Loucy (cell line): ENCODE results near the gene DPH6.

Experiments
- EZH2phosphoT487 ChIP-seq: fragments of 200-600 bp; IDR thresholded peaks from 2 replicates; pipeline ENCODE4 v1.6.1; 2018; ENCODE audit warnings: antibody characterized with exemption, mild to moderate bottlenecking, moderate library complexity, borderline replicate concordance
- TF ChIP-seq, protein P1 (sequence below): fragments of 200-600 bp; sonication (generic); conservative IDR thresholded peaks from 2 replicates; pipeline ENCODE4 v1.5.1; 2014; ENCODE audit warnings: mild to moderate bottlenecking, antibody characterized with exemption, low read length

DNA sequence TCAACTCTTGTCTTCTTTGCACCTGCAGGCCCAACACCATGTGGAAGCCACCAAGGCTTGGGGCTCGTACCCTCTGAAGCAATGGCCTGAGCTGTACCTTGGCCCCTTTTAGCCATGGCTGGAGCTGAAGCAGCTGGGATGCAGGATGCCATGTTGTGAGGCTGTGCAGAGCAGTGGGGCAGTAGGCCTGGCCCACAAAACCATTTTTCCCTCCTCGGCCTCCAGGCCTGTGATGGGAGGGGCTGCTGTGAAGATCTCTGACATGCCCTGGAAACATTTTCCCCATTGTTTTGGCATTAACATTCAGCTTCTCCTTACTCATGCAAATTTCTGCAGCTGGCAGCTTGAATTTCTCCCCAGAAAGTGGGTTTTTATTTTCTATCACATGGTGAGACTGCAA lies 58.5 kb downstream of the DPH6 start:
- TF ChIP-seq, protein P1, sequence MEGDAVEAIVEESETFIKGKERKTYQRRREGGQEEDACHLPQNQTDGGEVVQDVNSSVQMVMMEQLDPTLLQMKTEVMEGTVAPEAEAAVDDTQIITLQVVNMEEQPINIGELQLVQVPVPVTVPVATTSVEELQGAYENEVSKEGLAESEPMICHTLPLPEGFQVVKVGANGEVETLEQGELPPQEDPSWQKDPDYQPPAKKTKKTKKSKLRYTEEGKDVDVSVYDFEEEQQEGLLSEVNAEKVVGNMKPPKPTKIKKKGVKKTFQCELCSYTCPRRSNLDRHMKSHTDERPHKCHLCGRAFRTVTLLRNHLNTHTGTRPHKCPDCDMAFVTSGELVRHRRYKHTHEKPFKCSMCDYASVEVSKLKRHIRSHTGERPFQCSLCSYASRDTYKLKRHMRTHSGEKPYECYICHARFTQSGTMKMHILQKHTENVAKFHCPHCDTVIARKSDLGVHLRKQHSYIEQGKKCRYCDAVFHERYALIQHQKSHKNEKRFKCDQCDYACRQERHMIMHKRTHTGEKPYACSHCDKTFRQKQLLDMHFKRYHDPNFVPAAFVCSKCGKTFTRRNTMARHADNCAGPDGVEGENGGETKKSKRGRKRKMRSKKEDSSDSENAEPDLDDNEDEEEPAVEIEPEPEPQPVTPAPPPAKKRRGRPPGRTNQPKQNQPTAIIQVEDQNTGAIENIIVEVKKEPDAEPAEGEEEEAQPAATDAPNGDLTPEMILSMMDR: no peak
- no peak for TF ChIP-seq EZH2phosphoT487
